GM21717 (cell line): ENCODE results near the gene CRIP1.

Experiments
- ATAC-seq: cut with Tn5 transposase; IDR thresholded peaks from one replicate; pipeline ENCODE4 v1.9.1; 2021; ENCODE audit warnings: mild to moderate bottlenecking, moderate library complexity; ENCODE audit not compliant: unreplicated experiment

Gene CRIP1

GRCh38 chr14:105469456-105470349, 17.0 kb upstream of the CRIP1 start:
- no peak for ATAC-seq

DNA sequence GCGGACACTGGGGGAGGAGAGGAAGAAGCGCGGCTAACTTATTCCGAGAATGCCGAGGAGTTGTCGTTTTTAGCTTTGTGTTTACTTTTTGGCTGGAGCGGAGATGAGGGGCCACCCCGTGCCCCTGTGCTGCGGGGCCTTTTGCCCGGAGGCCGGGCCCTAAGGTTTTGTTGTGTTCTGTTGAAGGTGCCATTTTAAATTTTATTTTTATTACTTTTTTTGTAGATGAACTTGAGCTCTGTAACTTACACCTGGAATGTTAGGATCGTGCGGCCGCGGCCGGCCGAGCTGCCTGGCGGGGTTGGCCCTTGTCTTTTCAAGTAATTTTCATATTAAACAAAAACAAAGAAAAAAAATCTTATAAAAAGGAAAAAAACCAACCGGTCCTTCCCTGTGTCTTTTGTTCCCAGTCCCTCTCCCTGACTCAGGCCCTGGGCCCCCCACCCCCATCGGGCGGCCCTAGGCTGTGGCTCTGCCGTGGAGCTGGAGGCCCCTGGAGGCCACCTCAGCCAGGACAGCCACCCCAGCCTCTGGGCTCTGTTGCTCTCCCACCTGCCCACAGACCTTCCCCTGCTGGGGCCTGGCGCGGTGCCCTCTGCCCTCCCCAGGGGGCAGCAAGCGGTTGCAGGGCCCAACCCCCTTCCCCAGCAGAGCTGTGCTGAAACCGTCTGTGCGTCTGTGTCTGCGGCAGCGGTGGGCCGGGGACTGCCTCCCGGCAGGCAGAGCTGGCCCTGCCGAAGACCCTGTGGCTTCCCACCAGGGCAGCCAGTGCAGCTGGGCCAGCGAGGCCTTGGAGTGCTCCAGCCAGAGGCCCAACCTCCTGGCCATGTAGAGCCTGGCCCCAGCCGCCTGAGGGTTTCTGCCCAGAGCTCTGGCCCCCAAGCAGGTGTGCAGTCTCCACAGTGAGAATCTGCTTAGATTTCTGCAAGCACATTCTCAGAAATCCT, 16.1 kb upstream of the CRIP1 start:
- no peak for ATAC-seq

DNA sequence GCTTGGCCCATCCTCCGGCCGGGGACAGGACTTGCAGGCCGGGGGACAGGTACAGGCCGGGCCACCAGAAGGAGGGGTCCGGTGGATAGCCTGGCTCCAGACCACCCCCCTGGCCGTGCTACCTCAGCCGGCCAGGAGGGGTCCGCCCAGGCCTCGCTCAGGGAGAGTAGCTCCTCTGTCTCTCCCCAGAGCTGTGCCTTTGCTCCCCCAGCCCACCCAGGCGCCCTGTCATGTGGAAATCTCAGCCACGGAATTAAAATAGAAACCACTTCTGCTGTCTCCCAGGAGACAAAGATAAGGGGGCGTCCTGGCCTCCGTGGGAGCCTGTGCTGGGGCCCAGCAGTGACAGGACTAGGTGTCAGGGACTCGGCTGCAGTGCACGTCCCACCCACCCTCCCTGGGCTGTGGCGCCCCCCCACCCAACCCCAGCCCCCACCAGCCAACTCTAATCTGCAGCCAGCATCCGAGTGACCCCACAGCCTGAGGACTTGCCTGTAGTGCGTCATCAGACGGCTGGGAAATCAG, 15.3 kb upstream of the CRIP1 start:
- ATAC-seq, result no peak

- no peak for ATAC-seq
Observed at GRCh38 chr14:105471823-105472485, 14.7 kb upstream of the CRIP1 start.

DNA sequence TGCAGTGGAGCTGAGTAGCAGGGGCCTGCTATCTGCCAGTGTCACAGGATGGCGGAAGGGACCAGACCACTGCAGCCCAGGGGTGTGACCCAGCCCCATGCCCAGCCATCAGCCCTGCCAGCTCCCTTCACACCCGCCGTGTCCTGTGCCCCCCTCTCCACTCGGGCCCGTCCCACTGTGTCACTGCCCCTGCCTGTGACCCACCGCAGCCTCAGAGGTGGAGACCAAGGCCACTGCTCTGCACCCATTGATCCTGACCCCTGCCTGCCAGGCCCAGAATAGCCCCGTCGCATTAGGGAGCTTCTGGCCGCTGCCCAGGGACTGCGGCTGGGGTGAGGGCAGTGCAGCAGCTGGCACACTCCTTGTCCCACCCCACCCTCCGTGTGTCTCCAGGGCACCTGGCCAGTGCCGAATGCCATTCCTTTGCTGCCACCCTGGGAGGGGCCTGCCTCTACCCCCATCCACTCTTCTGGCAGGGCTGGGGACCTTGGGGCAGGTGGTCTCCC, 14.1 kb upstream of the CRIP1 start:
- ATAC-seq, result no peak

GRCh38 chr14:105473033-105473676, 13.5 kb upstream of the CRIP1 start:
- no peak for ATAC-seq

- no peak for ATAC-seq
Observed at GRCh38 chr14:105473677-105474482, 12.8 kb upstream of the CRIP1 start.

DNA sequence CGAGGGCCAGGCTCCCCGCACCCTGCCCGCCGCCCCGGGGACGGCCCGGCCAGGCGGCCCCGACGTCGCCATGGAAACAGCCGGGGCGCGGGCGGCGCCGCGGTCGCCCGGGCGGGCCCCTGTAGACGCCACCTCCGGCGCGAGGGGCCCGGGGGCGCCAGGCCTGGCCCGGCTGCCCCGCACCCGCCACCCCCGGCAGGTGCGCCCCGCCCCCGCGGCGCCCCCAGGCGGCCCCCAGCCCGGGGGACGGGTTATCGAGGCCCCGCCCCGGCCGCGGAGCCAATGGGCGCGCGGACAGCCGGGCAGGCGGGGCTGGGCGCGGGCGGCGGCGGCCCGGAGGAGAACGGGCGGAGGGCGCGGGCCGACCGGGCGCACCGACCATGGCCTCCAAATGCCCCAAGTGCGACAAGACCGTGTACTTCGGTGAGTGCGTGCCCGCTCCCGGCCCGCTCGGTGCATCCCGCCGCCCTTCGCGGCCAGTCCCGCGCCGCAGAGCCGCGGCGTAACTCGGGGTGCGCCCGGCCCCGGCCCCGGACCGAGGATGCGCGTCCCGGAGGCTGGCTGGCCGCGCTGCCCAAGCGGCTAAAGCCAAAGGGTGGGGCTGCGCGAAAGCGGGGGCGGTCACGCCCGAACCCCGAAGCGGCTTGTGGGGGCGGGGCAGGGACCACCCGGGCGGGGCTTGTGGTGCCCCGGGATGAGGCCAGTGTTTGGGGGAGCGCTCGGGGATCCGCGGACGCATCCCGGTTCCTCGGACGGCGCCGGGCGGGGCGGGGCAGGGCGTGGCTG, 12.0 kb upstream of the CRIP1 start, which contains the start of gene CRIP2:
Gene CRIP2, plus strand, starts transcription at position 339 of the 786 bp plus-strand sequence. Its CDS starts 42 bp downstream, at position 381.
- no peak for ATAC-seq

DNA sequence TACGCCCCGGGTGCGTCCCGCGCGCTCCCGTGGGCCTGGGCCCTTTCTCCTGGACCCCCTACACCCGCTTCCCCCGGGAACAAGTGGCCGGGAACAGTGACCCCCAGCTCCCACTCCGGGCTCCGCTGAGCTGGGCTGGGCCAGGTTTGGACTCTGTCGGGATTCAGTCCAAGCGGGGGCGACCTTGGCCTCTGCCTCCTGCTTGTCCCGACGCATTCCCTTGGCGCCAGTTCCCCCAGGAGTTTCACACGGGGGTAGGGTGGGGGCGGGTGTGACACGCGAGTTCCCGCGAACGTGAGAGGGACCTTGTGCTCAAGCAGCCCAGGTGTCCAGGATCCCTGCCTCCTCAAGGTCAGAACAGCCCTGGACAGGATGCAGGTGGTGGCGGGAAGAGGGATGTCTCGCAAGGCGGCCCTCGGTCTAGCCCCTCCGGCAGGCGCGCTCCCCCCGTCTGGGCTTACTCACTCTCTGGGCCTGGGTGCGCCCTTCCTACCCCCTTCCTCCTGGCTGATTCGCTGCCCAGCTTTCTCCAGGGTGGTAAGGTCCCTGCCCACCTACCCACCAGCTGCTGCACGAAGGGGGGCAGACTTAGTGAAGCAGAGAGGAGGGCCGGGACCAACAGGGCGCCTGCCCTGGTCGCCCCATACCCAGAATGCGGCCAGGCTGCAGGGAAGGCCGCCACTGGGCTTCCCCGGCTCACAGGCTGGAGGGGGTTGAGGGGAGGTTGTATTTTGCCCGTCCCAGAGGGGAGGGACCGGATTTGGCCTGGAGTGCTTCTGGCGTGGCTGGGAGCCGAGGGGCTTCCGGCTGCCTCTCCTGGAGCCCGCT, 11.2 kb upstream of the CRIP1 start:
- ATAC-seq, result no peak

DNA sequence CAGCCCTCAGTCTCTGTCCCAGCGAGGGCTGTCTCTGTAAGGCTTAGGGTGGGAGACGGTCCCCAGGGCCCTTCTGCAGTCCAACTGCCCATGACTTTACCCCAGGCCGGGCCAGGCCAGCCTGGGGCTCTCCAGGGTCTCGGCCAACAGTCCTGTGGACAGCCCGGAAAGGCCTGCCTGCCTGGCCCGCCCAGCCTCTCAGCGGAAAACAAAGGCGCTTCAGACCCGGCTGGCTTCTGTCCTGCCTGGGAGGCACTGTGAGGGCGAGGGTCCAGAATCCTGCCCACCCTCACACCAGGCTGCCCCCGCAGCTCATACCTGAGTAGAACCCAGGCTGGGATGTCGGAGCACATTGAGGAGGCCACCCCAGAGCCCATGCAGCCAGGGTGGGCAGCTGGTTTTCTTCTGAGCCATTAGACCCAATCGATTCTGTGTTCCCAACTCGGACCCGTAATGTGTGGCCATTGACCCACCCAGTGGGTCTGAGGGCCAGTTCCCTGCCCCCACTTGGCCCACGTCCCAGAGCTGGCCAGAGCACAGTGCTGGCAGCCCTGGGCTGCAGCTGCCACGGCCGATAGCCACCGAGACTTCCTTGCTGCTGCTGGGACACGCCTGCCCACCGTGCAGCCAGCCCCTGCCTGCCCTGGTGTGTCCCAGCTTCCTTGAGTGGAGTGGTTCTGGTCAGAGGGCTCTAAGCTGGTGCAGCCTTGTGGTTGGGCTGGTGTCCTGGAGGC, 10.4 kb upstream of the CRIP1 start:
- ATAC-seq, result no peak

DNA sequence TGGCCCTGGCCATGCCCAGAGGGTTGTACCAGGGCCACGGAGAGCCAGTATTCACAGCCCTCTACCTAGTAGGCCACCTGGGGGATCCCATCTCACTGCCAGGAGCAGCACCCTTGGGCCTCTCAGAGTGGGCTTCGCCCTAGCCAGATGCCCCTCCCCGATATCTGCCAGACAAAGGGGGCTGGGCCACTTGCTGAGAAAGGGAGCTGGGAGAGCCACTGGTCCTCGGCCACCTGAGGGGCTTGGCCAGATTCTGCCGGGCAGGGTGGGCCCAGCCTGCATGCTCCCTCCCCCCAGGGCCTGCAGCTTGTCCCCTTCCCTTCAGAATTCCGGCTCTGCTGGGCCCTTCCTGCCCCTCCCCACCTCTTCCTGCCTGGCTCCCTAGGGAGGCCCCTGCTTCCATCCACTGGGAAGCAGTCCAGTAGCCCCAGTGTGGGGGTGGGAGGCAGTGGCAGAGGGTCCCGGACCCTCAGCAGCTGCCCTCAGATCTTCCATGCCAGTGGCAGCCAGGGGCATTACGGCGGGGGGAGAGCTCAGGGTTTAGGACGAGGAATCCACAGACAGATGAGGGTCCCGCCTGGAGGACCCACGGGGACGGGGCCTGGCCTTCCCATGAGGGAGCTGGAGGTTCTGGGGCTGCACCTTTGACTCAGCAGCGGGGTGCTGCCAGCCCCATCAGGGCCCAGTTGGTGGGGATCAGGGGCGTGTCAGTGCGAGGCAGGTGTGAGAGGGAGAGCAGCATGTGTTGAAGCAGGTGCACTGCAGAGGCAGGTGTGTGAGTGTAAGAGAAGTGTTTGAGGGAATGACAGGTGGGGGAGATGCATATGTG, 9.6 kb upstream of the CRIP1 start:
- no peak for ATAC-seq

GRCh38 chr14:105477660-105478397, 8.9 kb upstream of the CRIP1 start:
- no peak for ATAC-seq

GRCh38 chr14:105478398-105479251, 8.1 kb upstream of the CRIP1 start:
- no peak for ATAC-seq

GRCh38 chr14:105479431-105480158, 7.1 kb upstream of the CRIP1 start:
- ATAC-seq, result no peak
